HFFc6 (cell line): Measurements from ENCODE around the gene SLIT3. TPM values are rescaled to one million over a fixed set of nuclear protein-coding genes. Genes with fewer than 3 reads are reported as not detected.

Experiments used
- DNase-seq: peaks from one replicate; pipeline ENCODE4 v3.0.0-alpha.2; 2018
- H3K27ac Mint-ChIP-seq: 2 replicates; pipeline ENCODE4 v1.8.0; 2020; ENCODE audit warnings: mild to moderate bottlenecking, mixed read lengths
- H3K27me3 Mint-ChIP-seq: 2 replicates; pipeline ENCODE4 v1.8.0; 2021; ENCODE audit warnings: mild to moderate bottlenecking, moderate library complexity, mixed read lengths; ENCODE audit not compliant: insufficient read depth
- H3K36me3 Mint-ChIP-seq: 2 replicates; pipeline ENCODE4 v1.8.0; 2021; ENCODE audit warnings: low read depth, mixed read lengths
- H3K4me1 Mint-ChIP-seq: 2 replicates; pipeline ENCODE4 v1.8.0; 2020; ENCODE audit warnings: low read depth, mixed read lengths
- H3K4me3 Mint-ChIP-seq: 2 replicates; pipeline ENCODE4 v1.8.0; 2020; ENCODE audit warnings: mild to moderate bottlenecking, moderate library complexity, mixed read lengths
- H3K9me3 Mint-ChIP-seq: 2 replicates; pipeline ENCODE4 v1.8.0; 2020; ENCODE audit warnings: mild to moderate bottlenecking, mixed read lengths
- CTCF ChIP-seq: fragments of 200-600 bp; sonication (generic); IDR thresholded peaks from 2 replicates; pipeline ENCODE4 v1.5.0; 2021; ENCODE audit warnings: antibody characterized with exemption, mild to moderate bottlenecking
- total RNA-seq, 6 experiments: library from RNA; stranded (reverse); fragmentation: NEBNext Ultra II Directional; extraction: Animal tissue kit (Norgen Biotek cat#: 25700); gene quantifications; 2 replicates in 1 of 6; 3 replicates in 5 of 6; pipeline ENCODE4 v1.2.3, GENCODE V29; 2021

SLIT3 gene
- total RNA-seq, 6 experiments from 2014 or later: 4.2 to 8.3 (median 7.1) TPM

GRCh38 chr5:168865968-168866367 is 435.0 kb downstream of the SLIT3 start:
- no peaks in the 10 kb centered on the region for H3K9me3 Mint-ChIP-seq
- no peak for DNase-seq
- TF ChIP-seq CTCF: no peak
- no peaks in the 10 kb centered on the region for H3K4me1 Mint-ChIP-seq
- H3K27ac Mint-ChIP-seq: no peak overlapping the region
- H3K4me3 Mint-ChIP-seq: no peak overlapping the region
- H3K27me3 Mint-ChIP-seq: peaks cover 3% of the 10 kb centered on the region; the same call in 1 of the 2 replicates
- H3K36me3 Mint-ChIP-seq: no peaks in the 10 kb centered on the region

- H3K27me3 Mint-ChIP-seq: peaks cover 6% of the 10 kb centered on the region; the same call in 1 of the 2 replicates
- TF ChIP-seq CTCF: no peak
- no peak overlapping the region for H3K4me3 Mint-ChIP-seq
- H3K4me1 Mint-ChIP-seq: no peaks in the 10 kb centered on the region
- DNase-seq: no peak
- H3K36me3 Mint-ChIP-seq: no peaks in the 10 kb centered on the region
- H3K9me3 Mint-ChIP-seq: no peaks in the 10 kb centered on the region
- H3K27ac Mint-ChIP-seq: no peak overlapping the region
Observed at GRCh38 chr5:168863021-168863420, 437.9 kb downstream of the SLIT3 start.

- no peaks in the 10 kb centered on the region for H3K4me1 Mint-ChIP-seq
- peaks cover 6% of the 10 kb centered on the region; the same call in 1 of the 2 replicates for H3K27me3 Mint-ChIP-seq
- no peaks in the 10 kb centered on the region for H3K36me3 Mint-ChIP-seq
- no peak overlapping the region for H3K4me3 Mint-ChIP-seq
- no peak overlapping the region for H3K27ac Mint-ChIP-seq
- H3K9me3 Mint-ChIP-seq: no peaks in the 10 kb centered on the region
- no peak for DNase-seq
- TF ChIP-seq CTCF: no peak
Observed at GRCh38 chr5:168860503-168860902, 440.4 kb downstream of the SLIT3 start.

- DNase-seq: no peak
- no peaks in the 10 kb centered on the region for H3K4me1 Mint-ChIP-seq
- no peaks in the 10 kb centered on the region for H3K36me3 Mint-ChIP-seq
- no peak for TF ChIP-seq CTCF
- H3K9me3 Mint-ChIP-seq: no peaks in the 10 kb centered on the region
- H3K27me3 Mint-ChIP-seq: peaks cover 6% of the 10 kb centered on the region; the same call in 1 of the 2 replicates
- no peak overlapping the region for H3K4me3 Mint-ChIP-seq
- H3K27ac Mint-ChIP-seq: no peak overlapping the region
Observed at GRCh38 chr5:168860081-168860480, 440.9 kb downstream of the SLIT3 start.

- Mint-ChIP-seq H3K27ac (no peak overlapping the region), H3K9me3 (no peaks in the 10 kb centered on the region), H3K27me3 (peaks cover 8% of the 10 kb centered on the region; the same call in 1 of the 2 replicates), H3K36me3 (no peaks in the 10 kb centered on the region), H3K4me3 (no peak overlapping the region), H3K4me1 (no peaks in the 10 kb centered on the region)
- no peak for DNase-seq
- no peak for TF ChIP-seq CTCF
Observed at GRCh38 chr5:168859471-168859870, 441.5 kb downstream of the SLIT3 start.

- Mint-ChIP-seq H3K36me3 (no peaks in the 10 kb centered on the region), H3K9me3 (no peaks in the 10 kb centered on the region), H3K27ac (no peak overlapping the region), H3K27me3 (peaks cover 8% of the 10 kb centered on the region; the same call in 1 of the 2 replicates), H3K4me1 (no peaks in the 10 kb centered on the region), H3K4me3 (no peak overlapping the region)
- no peak for DNase-seq
- no peak for TF ChIP-seq CTCF
Observed at GRCh38 chr5:168858994-168859393, 441.9 kb downstream of the SLIT3 start.
